Measurements from ENCODE around the gene MLX.
"Not testable (repeated sequence)": the region's sequence is repeated elsewhere in the genome, so short reads cannot be mapped to it uniquely, and the experiment has no call there.

Gene MLX

DNA sequence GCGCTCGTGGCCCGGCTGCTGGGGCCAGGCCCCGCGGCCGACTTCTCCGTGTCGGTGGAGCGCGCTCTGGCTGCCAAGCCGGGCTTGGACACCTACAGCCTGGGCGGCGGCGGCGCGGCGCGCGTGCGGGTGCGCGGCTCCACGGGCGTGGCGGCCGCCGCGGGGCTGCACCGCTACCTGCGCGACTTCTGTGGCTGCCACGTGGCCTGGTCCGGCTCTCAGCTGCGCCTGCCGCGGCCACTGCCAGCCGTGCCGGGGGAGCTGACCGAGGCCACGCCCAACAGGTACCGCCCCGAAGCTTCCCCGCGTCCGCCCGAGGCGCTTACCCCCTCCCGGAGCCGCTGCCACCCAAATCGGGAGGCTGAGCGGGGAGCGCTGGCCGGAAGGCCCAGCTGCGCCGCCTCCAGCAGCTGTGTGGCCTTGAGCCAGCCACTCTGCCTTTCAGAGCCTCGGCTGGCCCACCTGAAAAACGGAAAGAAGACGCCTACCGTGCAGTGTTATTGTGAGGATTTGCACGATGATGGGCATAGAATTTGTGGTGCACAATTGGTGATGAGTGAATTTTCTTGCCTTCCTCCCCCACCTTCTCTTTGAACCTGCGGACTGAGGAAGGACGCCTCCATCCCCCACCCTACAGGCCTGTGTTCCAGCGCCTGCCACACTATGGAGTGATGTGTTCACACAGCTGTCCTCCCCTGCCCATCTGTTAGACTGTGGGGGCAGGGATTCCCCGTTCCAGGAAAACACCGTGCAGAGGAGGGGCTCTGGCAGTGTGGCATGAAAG, 30.3 kb upstream of the MLX start:
- peak; percentile 40 for DNase-seq (ENCODE audit: low read depth)

DNA sequence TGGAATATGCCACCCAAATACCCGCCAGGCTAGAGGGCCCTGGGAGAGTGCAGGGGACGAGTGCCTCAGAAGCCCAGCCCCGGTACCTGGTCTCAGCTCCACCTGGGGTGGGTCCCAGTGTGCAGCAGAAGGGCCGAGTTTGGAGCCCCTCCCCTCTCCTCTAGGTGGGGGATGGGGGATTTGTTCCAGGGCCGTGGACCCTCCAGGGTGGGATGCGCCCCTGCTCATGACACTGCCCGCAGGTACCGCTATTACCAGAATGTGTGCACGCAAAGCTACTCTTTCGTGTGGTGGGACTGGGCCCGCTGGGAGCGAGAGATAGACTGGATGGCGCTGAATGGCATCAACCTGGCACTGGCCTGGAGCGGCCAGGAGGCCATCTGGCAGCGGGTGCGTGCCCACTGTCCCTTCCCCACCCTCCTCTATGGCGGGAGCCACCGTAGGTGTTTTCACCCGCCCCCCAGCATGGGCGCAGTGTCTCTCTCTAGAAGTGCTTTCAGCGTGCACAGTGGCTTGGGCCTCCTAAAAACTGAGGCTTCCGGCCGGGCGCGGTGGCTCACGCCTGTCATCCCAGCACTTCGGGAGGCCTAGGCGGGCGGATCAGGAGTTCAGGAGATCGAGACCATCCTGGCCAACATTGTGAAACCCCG, 29.6 kb upstream of the MLX start:
- DNase-seq (ENCODE audit: low read depth) = no peak

DNA sequence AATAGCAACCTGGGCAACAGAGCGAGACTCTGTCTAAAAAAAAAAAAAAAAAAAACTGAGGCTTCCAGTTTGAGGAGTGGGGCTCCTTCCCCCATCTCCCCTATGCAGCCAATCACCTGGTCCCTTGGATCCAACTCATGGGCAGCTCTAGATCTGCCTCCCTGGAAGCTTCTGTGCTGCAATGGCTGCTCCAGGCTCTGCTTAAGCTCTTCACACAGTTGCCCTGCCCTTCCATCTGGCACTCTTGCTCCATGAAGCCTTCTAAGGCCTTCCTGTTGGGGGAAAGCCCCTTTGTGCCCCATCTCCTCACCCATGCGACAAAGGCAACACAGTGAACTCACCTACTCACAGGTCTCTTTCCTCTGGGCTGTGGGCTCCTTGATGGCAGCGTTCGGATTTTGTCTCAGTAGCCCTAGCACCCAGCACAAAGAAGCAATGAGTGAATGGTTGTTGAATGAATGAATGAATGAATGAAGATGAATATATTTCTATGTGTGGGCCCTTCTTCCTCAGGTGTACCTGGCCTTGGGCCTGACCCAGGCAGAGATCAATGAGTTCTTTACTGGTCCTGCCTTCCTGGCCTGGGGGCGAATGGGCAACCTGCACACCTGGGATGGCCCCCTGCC, 29.0 kb upstream of the MLX start:
- DNase-seq (ENCODE audit: low read depth) = no peak

DNA sequence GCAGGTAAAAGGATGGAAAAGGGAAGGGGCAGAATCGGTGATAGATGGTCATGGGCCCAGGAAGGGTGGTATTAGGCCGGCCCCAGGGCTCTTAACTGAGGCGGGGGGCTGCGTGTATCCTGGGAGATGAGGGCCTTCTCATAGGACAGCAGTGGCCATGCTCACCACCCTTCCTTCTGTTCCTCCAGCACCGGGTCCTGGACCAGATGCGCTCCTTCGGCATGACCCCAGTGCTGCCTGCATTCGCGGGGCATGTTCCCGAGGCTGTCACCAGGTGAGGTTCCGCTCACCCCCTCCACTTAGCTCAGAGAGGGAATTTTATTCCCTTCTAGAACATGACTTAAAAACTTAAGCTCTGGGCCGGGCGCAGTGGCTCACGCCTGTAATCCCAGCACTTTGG, 28.4 kb upstream of the MLX start:
- no peak for DNase-seq (ENCODE audit: low read depth)

DNA sequence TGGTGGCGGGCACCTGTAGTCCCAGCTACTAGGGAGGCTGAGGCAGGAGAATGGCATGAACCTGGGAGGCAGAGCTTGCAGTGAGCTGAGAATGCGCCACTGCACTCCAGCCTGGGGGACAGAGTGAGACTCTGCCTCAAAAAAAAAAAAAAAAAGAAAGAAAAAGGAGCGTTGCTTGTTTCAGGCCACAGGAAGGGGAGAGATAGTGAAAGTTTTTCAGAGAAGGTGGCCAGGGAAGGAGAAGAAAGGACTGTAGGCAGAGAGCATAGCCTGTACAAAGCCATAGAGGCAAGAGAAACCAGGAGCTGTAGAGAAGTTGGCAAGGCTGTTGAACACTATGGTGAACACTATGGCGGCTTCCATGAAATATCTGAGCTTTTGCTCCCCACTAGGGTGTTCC, 26.3 kb upstream of the MLX start:
- DNase-seq (ENCODE audit: low read depth) = not testable (repeated sequence)

DNA sequence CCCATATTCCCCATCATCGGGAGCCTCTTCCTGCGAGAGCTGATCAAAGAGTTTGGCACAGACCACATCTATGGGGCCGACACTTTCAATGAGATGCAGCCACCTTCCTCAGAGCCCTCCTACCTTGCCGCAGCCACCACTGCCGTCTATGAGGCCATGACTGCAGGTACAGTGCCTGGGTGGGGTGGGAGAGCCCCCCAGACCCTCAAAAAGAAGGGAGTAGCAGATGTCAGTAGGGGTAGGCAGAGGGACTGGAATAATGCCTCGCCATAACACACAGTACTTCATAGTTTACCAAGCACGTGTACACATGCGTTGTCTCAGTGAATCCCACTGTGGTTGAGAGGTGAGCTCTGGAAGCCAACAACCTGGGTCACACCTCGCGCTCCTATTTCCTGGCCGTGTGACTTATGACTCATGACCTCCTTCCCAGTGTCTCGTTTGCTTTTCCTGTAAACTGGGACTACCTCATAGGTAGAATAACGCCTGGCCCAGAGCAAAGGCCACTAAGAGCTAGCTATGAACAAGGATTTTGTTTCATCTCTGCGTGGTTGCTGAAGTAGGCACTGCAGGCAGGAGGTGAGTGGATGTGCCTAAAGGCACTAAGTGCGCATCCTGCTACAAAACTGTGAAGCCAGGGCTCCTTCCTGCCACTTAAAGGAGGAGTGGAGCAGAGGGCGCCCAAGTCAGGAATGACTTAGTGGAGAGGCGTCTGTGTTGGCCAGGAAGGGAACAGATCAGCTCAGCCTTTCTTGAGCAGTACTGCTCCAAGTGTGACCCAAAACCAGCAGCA, 25.7 kb upstream of the MLX start:
- no peak for DNase-seq (ENCODE audit: low read depth)

DNA sequence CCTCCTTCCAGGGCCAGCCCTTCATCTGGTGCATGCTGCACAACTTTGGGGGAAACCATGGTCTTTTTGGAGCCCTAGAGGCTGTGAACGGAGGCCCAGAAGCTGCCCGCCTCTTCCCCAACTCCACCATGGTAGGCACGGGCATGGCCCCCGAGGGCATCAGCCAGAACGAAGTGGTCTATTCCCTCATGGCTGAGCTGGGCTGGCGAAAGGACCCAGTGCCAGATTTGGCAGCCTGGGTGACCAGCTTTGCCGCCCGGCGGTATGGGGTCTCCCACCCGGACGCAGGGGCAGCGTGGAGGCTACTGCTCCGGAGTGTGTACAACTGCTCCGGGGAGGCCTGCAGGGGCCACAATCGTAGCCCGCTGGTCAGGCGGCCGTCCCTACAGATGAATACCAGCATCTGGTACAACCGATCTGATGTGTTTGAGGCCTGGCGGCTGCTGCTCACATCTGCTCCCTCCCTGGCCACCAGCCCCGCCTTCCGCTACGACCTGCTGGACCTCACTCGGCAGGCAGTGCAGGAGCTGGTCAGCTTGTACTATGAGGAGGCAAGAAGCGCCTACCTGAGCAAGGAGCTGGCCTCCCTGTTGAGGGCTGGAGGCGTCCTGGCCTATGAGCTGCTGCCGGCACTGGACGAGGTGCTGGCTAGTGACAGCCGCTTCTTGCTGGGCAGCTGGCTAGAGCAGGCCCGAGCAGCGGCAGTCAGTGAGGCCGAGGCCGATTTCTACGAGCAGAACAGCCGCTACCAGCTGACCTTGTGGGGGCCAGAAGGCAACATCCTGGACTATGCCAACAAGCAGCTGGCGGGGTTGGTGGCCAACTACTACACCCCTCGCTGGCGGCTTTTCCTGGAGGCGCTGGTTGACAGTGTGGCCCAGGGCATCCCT, 23.5 kb upstream of the MLX start:
- no peak for DNase-seq (ENCODE audit: low read depth)

DNA sequence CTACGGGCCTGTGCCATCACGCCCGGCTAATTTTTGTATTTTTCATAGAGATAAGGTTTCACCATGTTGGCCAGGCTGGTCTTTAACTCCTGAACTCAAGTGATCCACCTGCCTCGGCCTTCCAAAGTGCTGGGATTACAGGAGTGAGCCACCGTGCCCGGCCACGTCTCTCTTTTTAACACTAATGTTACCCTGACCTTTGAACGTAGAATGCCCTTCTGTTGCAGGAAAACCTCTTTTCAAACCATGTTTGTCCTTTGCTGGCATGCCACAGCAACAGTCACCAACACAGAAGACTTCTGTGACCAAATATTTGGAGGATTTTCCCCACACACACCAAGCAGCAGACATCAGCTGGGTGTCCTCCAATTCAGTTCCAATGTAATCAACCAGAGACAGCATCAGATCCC, 22.0 kb upstream of the MLX start:
- DNase-seq (ENCODE audit: low read depth) = no peak

DNA sequence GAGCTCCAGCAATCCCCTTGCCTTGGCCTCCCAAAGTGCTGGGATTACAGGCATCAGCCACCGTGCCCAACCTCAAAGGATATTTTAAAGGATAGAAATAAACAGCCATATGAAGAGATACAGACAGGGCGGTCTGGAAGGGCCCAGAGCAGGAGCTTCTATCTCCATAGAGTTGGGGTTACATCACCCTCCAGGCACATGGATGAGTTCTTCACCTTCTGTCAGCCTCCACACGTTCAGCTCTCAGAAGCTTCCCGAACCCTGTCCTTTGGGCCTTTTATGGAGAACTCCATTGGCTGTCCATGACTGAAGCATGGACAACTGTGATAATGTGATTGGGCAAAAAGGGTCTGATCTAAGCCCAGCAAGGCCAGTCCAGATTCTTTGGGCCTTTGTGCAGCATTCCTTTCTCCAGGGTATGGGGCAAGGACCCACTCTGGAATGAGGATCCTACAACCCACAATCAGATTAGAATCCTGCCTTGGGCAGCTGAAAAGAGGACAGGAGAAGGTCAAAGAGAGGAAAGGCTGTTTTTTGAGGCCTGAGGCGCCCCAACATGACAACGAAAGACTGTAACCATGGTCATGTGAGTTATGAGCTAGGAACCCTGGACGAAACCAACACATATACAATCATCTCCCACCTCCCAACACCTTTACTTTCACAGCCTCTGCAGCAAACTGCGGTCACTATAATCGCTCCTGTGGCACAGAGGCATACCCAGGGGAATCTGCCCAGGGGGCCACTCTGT, 21.0 kb upstream of the MLX start:
- not testable (repeated sequence) for DNase-seq (ENCODE audit: low read depth)

DNA sequence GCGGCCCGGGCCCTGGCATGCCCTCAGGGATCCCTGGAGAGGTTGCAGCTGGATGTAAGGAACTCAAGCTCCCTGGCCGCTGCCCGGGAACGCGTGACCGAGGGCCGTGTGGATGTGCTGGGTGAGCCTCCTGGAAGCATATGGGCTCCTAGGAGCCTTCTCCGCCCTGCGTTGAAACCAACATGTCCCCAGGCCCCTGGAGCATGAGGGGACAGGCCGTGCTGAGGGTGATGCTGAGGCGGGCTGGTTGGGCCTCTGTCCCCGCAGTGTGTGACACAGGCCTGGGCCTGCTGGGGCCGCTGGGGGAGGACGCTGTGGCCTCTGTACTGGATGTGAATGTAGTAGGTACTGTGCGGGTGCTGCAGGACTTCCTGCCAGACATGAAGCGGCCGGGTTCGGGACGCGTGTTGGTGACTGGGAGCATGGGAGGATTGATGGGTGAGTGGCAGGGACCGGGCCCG, 19.9 kb upstream of the MLX start:
- no peak for DNase-seq (ENCODE audit: low read depth)

DNA sequence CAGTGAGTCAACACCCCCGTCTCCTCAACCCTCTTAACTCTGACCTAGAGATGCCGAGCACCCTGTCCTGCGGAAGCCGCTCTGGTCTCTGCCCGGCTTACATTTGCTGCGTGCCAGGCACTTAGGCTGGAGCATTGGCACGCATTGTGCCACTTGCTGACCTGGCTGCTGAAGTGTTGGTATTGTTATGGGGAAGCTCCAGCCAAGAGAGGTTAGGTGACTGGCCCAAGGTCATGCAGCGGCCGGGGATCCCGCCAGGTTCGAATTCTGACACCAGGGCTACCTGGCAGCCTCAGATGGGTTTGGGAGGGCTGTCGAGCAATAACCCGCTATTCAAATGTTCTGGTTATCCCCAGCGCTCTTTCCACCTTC, 19.2 kb upstream of the MLX start:
- no peak for DNase-seq (ENCODE audit: low read depth)

DNA sequence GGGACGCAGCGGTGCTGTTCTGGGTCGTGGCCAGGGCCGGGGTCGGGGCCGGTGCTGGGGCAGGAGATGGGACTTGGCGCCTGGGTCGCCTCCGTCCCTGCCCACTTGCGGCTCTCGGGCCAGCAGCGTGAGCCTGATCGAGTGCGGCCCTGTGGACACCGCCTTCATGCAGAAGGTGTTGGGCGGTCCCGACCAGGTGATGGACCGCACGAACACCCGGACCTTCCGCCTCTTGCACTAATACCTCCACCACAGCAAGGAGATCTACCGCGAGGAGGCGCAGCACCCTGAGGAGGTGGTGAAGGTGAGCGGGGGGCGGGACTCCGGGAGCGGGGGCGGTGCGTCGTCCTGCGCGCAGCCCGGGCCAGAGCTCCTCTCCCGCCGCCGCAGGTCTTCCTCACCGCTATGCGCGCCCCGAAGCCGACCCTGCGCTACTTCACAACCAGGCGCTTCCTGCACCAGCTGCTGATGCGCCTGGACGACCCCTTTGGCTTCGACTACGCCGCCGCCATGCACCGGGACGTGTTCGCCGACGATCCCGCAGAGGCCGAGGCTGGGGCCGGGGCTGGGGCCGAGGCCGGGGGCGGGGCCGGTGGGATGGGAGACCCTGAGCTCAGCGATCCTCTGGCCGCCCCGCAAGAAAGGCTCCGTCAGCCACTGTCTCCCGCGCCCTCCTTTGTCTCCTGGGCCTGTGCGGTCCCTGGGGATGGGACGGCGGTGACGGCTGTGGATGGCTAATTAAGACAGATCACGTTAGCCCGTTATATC, 18.6 kb upstream of the MLX start:
- DNase-seq (ENCODE audit: low read depth) = peak; percentile 66

DNA sequence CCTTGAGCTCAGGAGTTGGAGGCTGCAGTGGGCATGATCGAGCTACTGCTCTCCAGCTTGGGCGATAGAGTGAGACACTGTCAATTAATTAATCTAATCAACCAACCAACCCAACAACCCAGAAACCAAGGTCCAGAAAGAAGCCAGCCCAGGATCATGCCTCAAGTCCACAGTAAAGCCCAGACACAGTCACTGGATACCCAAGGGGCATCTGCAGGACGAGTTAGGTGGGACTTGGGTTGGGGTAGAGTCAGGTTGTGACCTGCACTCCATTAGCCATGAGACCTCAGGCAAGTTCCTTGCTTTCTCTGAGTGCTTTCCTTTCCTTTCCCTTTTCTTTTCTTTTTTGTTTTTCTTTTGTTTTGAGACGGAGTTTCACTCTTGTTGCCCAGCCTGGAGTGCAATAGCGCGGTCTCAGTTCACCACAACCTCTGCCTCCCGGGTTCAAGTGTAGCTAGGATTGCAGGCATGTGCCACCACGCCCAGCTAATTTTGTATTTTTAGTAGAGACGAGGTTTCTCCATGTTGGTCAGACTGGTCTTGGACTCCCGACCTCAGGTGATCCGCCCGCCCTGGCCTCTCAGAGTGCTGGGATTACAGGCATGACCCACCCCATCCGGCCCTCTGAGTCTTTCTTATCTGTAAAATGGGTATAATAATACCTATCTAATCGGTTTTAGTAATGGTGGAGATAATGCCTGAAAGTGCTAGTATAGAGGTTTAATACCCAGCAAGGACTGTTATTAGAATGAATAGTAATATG, 17.7 kb upstream of the MLX start:
- no peak for DNase-seq (ENCODE audit: low read depth)

DNA sequence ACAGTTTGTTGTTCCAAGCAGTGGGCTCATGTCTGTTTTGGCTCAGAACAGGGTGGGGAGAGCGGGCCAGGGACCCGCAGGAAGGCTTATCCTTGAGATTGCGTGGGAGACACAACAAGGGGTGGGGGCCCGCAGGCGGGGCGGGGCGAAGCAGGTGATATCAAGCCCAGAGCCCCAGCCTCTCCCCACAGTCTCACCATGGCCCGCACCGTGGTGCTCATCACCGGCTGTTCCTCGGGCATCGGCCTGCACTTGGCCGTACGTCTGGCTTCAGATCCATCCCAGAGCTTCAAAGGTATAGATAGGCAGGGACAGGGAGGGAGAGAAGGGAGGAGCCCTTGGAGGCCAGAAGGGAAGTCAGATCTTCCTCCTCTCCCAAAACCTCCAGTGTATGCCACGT, 14.2 kb upstream of the MLX start, which contains the start of gene HSD17B1:
Gene HSD17B1, plus strand, starts transcription at position 188 of the 400 bp plus-strand sequence. Its CDS starts 11 bp downstream, at position 199.
- DNase-seq (ENCODE audit: low read depth) = not testable (repeated sequence)

DNA sequence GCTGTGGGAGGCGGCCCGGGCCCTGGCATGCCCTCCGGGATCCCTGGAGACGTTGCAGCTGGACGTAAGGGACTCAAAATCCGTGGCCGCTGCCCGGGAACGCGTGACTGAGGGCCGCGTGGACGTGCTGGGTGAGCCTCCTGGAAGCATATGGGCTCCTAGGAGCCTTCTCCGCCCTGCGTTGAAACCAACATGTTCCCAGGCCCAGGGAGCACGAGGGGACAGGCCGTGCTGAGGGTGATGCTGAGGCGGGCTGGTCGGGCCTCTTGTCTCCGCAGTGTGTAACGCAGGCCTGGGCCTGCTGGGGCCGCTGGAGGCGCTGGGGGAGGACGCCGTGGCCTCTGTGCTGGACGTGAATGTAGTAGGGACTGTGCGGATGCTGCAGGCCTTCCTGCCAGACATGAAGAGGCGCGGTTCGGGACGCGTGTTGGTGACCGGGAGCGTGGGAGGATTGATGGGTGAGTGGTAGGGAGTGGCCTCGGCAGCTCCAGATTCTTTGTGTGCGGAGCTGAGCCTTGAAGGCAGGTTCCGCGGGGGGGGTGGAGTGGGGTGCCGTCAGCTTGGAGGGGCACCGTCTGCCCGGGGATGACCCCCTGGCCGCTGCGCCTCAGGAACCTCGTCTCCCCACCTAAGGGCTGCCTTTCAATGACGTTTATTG, 13.6 kb upstream of the MLX start:
- DNase-seq (ENCODE audit: low read depth) = no peak

DNA sequence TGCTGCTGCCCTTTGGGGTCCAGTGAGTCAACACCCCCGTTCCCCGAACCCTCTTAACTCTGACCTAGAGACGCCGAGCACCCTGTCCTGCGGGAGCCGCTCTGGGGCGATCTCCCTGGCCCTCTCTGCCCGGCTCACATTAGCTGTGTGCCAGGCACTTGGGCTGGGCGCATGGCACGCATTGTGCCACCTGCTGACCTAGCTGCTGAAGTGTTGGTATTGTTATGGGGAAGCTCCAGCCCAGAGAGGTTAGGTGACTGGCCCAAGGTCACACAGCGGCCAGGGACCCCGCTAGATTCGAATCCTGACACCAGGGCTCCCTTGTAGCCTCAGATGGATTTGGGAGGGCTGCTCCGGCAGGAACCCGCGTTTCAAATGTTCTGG, 13.0 kb upstream of the MLX start:
- DNase-seq (ENCODE audit: low read depth) = no peak

DNA sequence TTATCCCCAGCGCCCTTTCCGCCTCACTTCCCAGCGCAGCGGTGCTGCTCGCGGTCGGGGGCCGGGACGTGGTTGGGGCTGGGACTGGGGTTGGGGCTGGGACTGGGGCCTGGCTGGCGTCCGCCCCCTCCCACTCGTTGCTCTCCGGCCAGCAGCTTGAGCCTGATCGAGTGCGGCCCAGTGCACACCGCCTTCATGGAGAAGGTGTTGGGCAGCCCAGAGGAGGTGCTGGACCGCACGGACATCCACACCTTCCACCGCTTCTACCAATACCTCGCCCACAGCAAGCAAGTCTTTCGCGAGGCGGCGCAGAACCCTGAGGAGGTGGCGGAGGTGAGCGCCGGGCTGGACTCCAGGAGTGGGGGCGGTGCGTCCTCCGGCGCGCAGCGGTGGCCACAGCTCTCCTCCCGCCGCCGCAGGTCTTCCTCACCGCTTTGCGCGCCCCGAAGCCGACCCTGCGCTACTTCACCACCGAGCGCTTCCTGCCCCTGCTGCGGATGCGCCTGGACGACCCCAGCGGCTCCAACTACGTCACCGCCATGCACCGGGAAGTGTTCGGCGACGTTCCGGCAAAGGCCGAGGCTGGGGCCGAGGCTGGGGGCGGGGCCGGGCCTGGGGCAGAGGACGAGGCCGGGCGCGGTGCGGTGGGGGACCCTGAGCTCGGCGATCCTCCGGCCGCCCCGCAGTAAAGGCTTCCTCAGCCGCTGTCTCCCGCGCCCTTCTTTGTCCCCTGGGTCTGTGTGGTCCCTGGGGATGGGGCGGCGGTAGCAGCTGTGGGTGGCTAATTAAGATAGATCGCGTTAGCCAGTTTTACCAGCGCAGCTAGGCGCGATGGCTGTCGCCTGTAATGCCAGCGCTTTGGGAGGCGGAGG, 12.4 kb upstream of the MLX start:
- DNase-seq (ENCODE audit: low read depth) = peak; percentile 54

All from T follicular helper cell (primary cell).